Left renal pelvis (tissue), 4 donors: ENCODE data around the gene TPPP3. TPM values are rescaled to one million over a fixed set of nuclear protein-coding genes. Genes with fewer than 3 reads are reported as not detected.
"Not testable (repeated sequence)": the region's sequence is repeated elsewhere in the genome, so short reads cannot be mapped to it uniquely, and the experiment has no call there.

Experiments
- DNase-seq, 4 donors: peaks; one replicate each; pipeline ENCODE4 v3.0.0-alpha.2; 2013; ENCODE audit warnings: low read depth in 4 of 4, low spot score in 3 of 4
- polyA plus RNA-seq, 4 donors: library from polyadenylated mRNA; unstranded; fragments of 120-200 nt; gene quantifications; one replicate each; pipeline ENCODE4 v1.2.1, GENCODE V29; 2013; ENCODE audit not compliant: insufficient read length in 4 of 4

Gene TPPP3
- polyA plus RNA-seq, 4 donors = 44.8 to 63.4 (median 53.2) TPM

GRCh38 chr16:67356396-67356795 lies 36.9 kb downstream of the TPPP3 start:
- peak; percentile 51 to 74 (median 61) for DNase-seq

GRCh38 chr16:67352463-67352862 lies 40.8 kb downstream of the TPPP3 start:
- DNase-seq = not testable (repeated sequence)

GRCh38 chr16:67350324-67350723 lies 43.0 kb downstream of the TPPP3 start:
- DNase-seq = no peak

- DNase-seq = no peak
Measured at GRCh38 chr16:67349172-67349571, 44.1 kb downstream of the TPPP3 start.

- DNase-seq = no peak
Measured at GRCh38 chr16:67346341-67346740, 47.0 kb downstream of the TPPP3 start.

GRCh38 chr16:67345401-67345800 lies 47.9 kb downstream of the TPPP3 start:
- DNase-seq = no peak

GRCh38 chr16:67342616-67343015 lies 50.7 kb downstream of the TPPP3 start:
- no peak for DNase-seq

GRCh38 chr16:67341250-67341649 lies 52.0 kb downstream of the TPPP3 start:
- DNase-seq = no peak

Other genes starting within 250 kb of the TPPP3 start
- gene B3GNT9, start 242.5 kb downstream of the TPPP3 start, polyA plus RNA-seq = 10 to 100 TPM in 3 of 4 donors, 1 to 10 TPM in 1; 8.5 to 40.1 (median 11.6) TPM
- 1 to 10 TPM; 2.9 to 7.5 (median 3.8) TPM for gene TRADD, start 233.6 kb downstream of the TPPP3 start, polyA plus RNA-seq
- 1 to 10 TPM; 1.2 to 2.5 (median 1.6) TPM for gene FBXL8, start 233.5 kb downstream of the TPPP3 start, polyA plus RNA-seq
- gene HSF4, start 228.8 kb downstream of the TPPP3 start, polyA plus RNA-seq = 1 to 10 TPM; 1.4 to 5.7 (median 2.3) TPM
- gene NOL3, start 223.0 kb downstream of the TPPP3 start, polyA plus RNA-seq = 1 to 10 TPM; 2.4 to 7.6 (median 4.9) TPM
- gene MATCAP1, start 209.5 kb downstream of the TPPP3 start, polyA plus RNA-seq = 10 to 100 TPM; 29.3 to 61.4 (median 42.3) TPM
- 1 to 10 TPM; 2.3 to 7.7 (median 4.3) TPM for gene EXOC3L1, start 203.4 kb downstream of the TPPP3 start, polyA plus RNA-seq
- 10 to 100 TPM; 50.0 to 71.4 (median 50.9) TPM for gene E2F4, start 201.3 kb downstream of the TPPP3 start, polyA plus RNA-seq
- 1 to 10 TPM in 3 of 4 donors, under 1 TPM in 1; 0.86 to 8.5 (median 5.5) TPM for gene ELMO3, start 194.4 kb downstream of the TPPP3 start, polyA plus RNA-seq
- gene TMEM208, start 166.4 kb downstream of the TPPP3 start, polyA plus RNA-seq = 10 to 100 TPM; 30.6 to 46.4 (median 37.3) TPM
- 10 to 100 TPM; 37.6 to 51.7 (median 40.2) TPM for gene FHOD1, start 146.0 kb downstream of the TPPP3 start, polyA plus RNA-seq
- gene SLC9A5, start 144.5 kb downstream of the TPPP3 start, polyA plus RNA-seq = 1 to 10 TPM; 2.6 to 5.9 (median 4.5) TPM
- 10 to 100 TPM in 3 of 4 donors, 1 to 10 TPM in 1; 9.5 to 28.0 (median 14.5) TPM for gene PLEKHG4, start 114.0 kb downstream of the TPPP3 start, polyA plus RNA-seq
- gene KCTD19, start 66.8 kb downstream of the TPPP3 start, polyA plus RNA-seq = 1 to 10 TPM in 2 of 4 donors, under 1 TPM in 2; 0.50 to 2.3 (median 1.2) TPM
- 1 to 10 TPM; 1.5 to 7.7 (median 4.6) TPM for gene LRRC36, start 66.7 kb downstream of the TPPP3 start, polyA plus RNA-seq
- gene ZDHHC1, start 23.0 kb upstream of the TPPP3 start, polyA plus RNA-seq = 10 to 100 TPM; 10.4 to 18.0 (median 11.9) TPM
- 10 to 100 TPM; 16.5 to 74.4 (median 45.6) TPM for gene HSD11B2, start 37.6 kb upstream of the TPPP3 start, polyA plus RNA-seq
- gene ATP6V0D1, start 87.7 kb upstream of the TPPP3 start, polyA plus RNA-seq = 10 to 100 TPM; 66.2 to 96.0 (median 84.0) TPM
- gene AGRP, start 90.0 kb upstream of the TPPP3 start, polyA plus RNA-seq = under 1 TPM in 1 of 4 donors, not detected in 3; 0.34 TPM
- gene RIPOR1, start 135.3 kb upstream of the TPPP3 start, polyA plus RNA-seq = 100 to 1,000 TPM in 3 of 4 donors, 10 to 100 TPM in 1; 40.9 to 136 (median 116) TPM
- gene CTCF, start 169.0 kb upstream of the TPPP3 start, polyA plus RNA-seq = 10 to 100 TPM; 68.3 to 87.1 (median 81.8) TPM